ENCODE measurements around the gene IFNAR1. TPM values are rescaled to one million over a fixed set of nuclear protein-coding genes. Genes with fewer than 3 reads are reported as not detected.

Gene IFNAR1
- total RNA-seq, 2 experiments from 2014 or later = 18.1 to 60.8 TPM

GRCh38 chr21:33402001-33402979 is 77.5 kb downstream of the IFNAR1 start:
- TF ChIP-seq EZH2phosphoT487 (IDR thresholded peaks at IDR 0.05; ENCODE audit: borderline replicate concordance, low read depth, low read length) = no peak
- TF ChIP-seq, protein P1, sequence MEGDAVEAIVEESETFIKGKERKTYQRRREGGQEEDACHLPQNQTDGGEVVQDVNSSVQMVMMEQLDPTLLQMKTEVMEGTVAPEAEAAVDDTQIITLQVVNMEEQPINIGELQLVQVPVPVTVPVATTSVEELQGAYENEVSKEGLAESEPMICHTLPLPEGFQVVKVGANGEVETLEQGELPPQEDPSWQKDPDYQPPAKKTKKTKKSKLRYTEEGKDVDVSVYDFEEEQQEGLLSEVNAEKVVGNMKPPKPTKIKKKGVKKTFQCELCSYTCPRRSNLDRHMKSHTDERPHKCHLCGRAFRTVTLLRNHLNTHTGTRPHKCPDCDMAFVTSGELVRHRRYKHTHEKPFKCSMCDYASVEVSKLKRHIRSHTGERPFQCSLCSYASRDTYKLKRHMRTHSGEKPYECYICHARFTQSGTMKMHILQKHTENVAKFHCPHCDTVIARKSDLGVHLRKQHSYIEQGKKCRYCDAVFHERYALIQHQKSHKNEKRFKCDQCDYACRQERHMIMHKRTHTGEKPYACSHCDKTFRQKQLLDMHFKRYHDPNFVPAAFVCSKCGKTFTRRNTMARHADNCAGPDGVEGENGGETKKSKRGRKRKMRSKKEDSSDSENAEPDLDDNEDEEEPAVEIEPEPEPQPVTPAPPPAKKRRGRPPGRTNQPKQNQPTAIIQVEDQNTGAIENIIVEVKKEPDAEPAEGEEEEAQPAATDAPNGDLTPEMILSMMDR (conservative IDR thresholded peaks at IDR 0.05; ENCODE audit: low read length) = no peak
- peaks cover 38% of the 10 kb centered on the region for H3K79me2 ChIP-seq (ENCODE audit: insufficient read depth, low read depth, low read length)
- peak overlapping the region; percentile 61 for H3K4me2 ChIP-seq (ENCODE audit: low read length)
- H3K4me3 ChIP-seq (ENCODE audit: low read depth, low read length, poor library complexity, severe bottlenecking) = peak overlapping the region; percentile 84
- DNase-seq (ENCODE audit: low spot score) = peak; percentile 60
- peak overlapping the region; percentile 65 for H3K27ac ChIP-seq (ENCODE audit: low read depth, low read length, poor library complexity, severe bottlenecking)
- H4K20me1 ChIP-seq (ENCODE audit: insufficient read depth, low read length) = peaks cover 5% of the 10 kb centered on the region; the same call in 1 of the 2 replicates
- POLR2A ChIA-PET = interaction anchor here (0.6 to 1.6 kb wide), 11 partner anchors 9 to 197 kb away, joined by 3 to 6 read pairs (median 3); partner anchors contain the start of genes IFNAR1, SON and TMEM50B
- peak overlapping the region; percentile 68; the same call in 1 of the 2 replicates for H2AFZ ChIP-seq (ENCODE audit: low read length)
- H3K9me3 ChIP-seq (ENCODE audit: low read length) = no peaks in the 10 kb centered on the region
- intact Hi-C loops (cut with micrococcal nuclease; ENCODE audit: unreplicated experiment) = loop anchor here (5.0 kb wide), 1 partner anchor 40 kb away; no protein-coding TSS in a partner anchor
- no TSS peak for BruUV-seq (replicated peaks)
- no peaks in the 10 kb centered on the region for H3K9me2 ChIP-seq (ENCODE audit: insufficient read depth, low read length)
- peaks cover 52% of the 10 kb centered on the region for H3K4me1 ChIP-seq (ENCODE audit: insufficient read depth, low read length, poor library complexity, severe bottlenecking)
- CTCF ChIA-PET (ENCODE audit: unreplicated experiment) = no interaction called here
- peaks cover 16% of the 10 kb centered on the region for H3K36me3 ChIP-seq (ENCODE audit: insufficient read depth, low read length)

- CTCF ChIA-PET (ENCODE audit: unreplicated experiment) = no interaction called here
Measured at GRCh38 chr21:33403128-33403785, 78.5 kb downstream of the IFNAR1 start, which contains the start of gene IFNGR2. Gene IFNGR2 (plus strand): TSS chr21:33403413. CDS start chr21:33403544, 131 bp downstream.

More at GRCh38 chr21:33403128-33403785, 78.5 kb downstream of the IFNAR1 start, which contains the start of gene IFNGR2:
- Histone ChIP-seq H3K79me2 (ENCODE audit: insufficient read depth, low read depth, low read length) (peaks cover 46% of the 10 kb centered on the region), H3K4me3 (ENCODE audit: low read depth, low read length, poor library complexity, severe bottlenecking) (peak within 1 kb of the TSS; percentile 84), H3K4me2 (ENCODE audit: low read length) (peak within 1 kb of the TSS; percentile 89), H2AFZ (ENCODE audit: low read length) (peak within 1 kb of the TSS; percentile 68; the same call in 1 of the 2 replicates), H3K4me1 (ENCODE audit: insufficient read depth, low read length, poor library complexity, severe bottlenecking) (peaks cover 54% of the 10 kb centered on the region), H3K9me2 (ENCODE audit: insufficient read depth, low read length) (no peaks in the 10 kb centered on the region), H3K9me3 (ENCODE audit: low read length) (no peaks in the 10 kb centered on the region), H3K36me3 (ENCODE audit: insufficient read depth, low read length) (peaks cover 20% of the 10 kb centered on the region), H4K20me1 (ENCODE audit: insufficient read depth, low read length) (peaks cover 5% of the 10 kb centered on the region; the same call in 1 of the 2 replicates), H3K27ac (ENCODE audit: low read depth, low read length, poor library complexity, severe bottlenecking) (peak within 1 kb of the TSS; percentile 80)
- no TSS peak for BruUV-seq (replicated peaks)
- POLR2A ChIA-PET = interaction anchor here (0.7 to 2.4 kb wide), 7 partner anchors 8 to 189 kb away, joined by 3 to 8 read pairs (median 5); partner anchors contain the start of genes IFNAR1 and SON
- intact Hi-C loops (cut with micrococcal nuclease; ENCODE audit: unreplicated experiment) = loop anchor here (5.0 kb wide), 1 partner anchor 41 kb away; no protein-coding TSS in a partner anchor
- peak; percentile 68 for DNase-seq (ENCODE audit: low spot score)
- no peak for TF ChIP-seq EZH2phosphoT487 (IDR thresholded peaks at IDR 0.05; ENCODE audit: borderline replicate concordance, low read depth, low read length)
